GM19239 (cell line): Measurements from ENCODE around the gene NPS.

Experiments
- DNase-seq: peaks from one replicate; pipeline ENCODE4 v3.0.0; 2011; ENCODE audit warnings: low spot score; ENCODE audit not compliant: insufficient read length
- FAIRE-seq: peaks from 2 replicates; lab custom pipeline; 2011; peaks lifted over from hg19 to GRCh38; lab: Jason Lieb, UNC

The NPS gene

GRCh38 chr10:127553417-127553816 lies 4.3 kb downstream of the NPS start:
- FAIRE-seq (no peak), DNase-seq (no peak)

- no peak for DNase-seq
- FAIRE-seq = no peak
These were observed 7.8 kb downstream of the NPS start for GRCh38 chr10:127556916-127557315.

- DNase-seq = no peak
- FAIRE-seq = no peak
These were observed 12.5 kb downstream of the NPS start for GRCh38 chr10:127561647-127562046.

GRCh38 chr10:127563718-127564553 lies 14.8 kb downstream of the NPS start:
- FAIRE-seq (no peak), DNase-seq (peak; percentile 27)

- FAIRE-seq = no peak
- no peak for DNase-seq
These were observed 15.5 kb downstream of the NPS start for GRCh38 chr10:127564644-127565043.

GRCh38 chr10:127565583-127565982 lies 16.5 kb downstream of the NPS start:
- FAIRE-seq (no peak), DNase-seq (no peak)

- no peak for DNase-seq
- FAIRE-seq = no peak
These were observed 20.1 kb downstream of the NPS start for GRCh38 chr10:127569210-127569609.

GRCh38 chr10:127570036-127570435 lies 20.9 kb downstream of the NPS start:
- DNase-seq = no peak
- FAIRE-seq = no peak

- FAIRE-seq (no peak), DNase-seq (no peak)
These were observed 22.3 kb downstream of the NPS start for GRCh38 chr10:127571386-127571785.

GRCh38 chr10:127576051-127576450 lies 26.9 kb downstream of the NPS start:
- no peak for DNase-seq
- no peak for FAIRE-seq

GRCh38 chr10:127576740-127577161 lies 27.6 kb downstream of the NPS start:
- no peak for DNase-seq
- FAIRE-seq = no peak

GRCh38 chr10:127577376-127578258 lies 28.5 kb downstream of the NPS start:
- FAIRE-seq (no peak), DNase-seq (no peak)

GRCh38 chr10:127578259-127578960 lies 29.3 kb downstream of the NPS start:
- no peak for DNase-seq
- no peak for FAIRE-seq

GRCh38 chr10:127578961-127579305 lies 29.8 kb downstream of the NPS start:
- FAIRE-seq (no peak), DNase-seq (no peak)

- DNase-seq = no peak
- no peak for FAIRE-seq
These were observed 30.5 kb downstream of the NPS start for GRCh38 chr10:127579640-127580039.

GRCh38 chr10:127580822-127581221 lies 31.7 kb downstream of the NPS start:
- no peak for DNase-seq

GRCh38 chr10:127585519-127586023 lies 36.5 kb downstream of the NPS start:
- DNase-seq (no peak), FAIRE-seq (no peak)

More at GRCh38 chr10:127580822-127581221, 31.7 kb downstream of the NPS start:
- FAIRE-seq = no peak

GRCh38 chr10:127587668-127588365 lies 38.7 kb downstream of the NPS start:
- DNase-seq (no peak), FAIRE-seq (no peak)

GRCh38 chr10:127592586-127592985 lies 43.5 kb downstream of the NPS start:
- DNase-seq = no peak
- no peak for FAIRE-seq

- DNase-seq (no peak), FAIRE-seq (no peak)
These were observed 51.4 kb downstream of the NPS start for GRCh38 chr10:127600479-127600878.
